ENCODE data around the gene ONECUT1.

GRCh38 chr15:52733696-52734255 is 56.4 kb downstream of the ONECUT1 start:
- TF ChIP-seq CTCF (IDR thresholded peaks at IDR 0.05 in 4 of 5, conservative IDR thresholded peaks at IDR 0.05 in 1 of 5) (no peak), POLR2A (IDR thresholded peaks at IDR 0.05) (no peak)

Data from gastrocnemius medialis (tissue), 4 donors.